WTC11 (cell line): Measurements from ENCODE around the gene ACBD6.

Experiments
- AFF4 ChIP-seq: sonication (generic); formaldehyde crosslinking; IDR thresholded peaks from 2 replicates; pipeline ENCODE4 v1.8.1; 2023; ENCODE audit warnings: mild to moderate bottlenecking, missing genetic modification reagents, borderline replicate concordance
- CTCF ChIP-seq: fragments of 200-600 bp; IDR thresholded peaks from 2 replicates; pipeline ENCODE4 v1.8.0; 2022; ENCODE audit warnings: antibody characterized with exemption
- E2F1 ChIP-seq: sonication (generic); formaldehyde crosslinking; IDR thresholded peaks from 2 replicates; pipeline ENCODE4 v1.8.0; 2022; ENCODE audit warnings: mild to moderate bottlenecking, missing genetic modification reagents
- E2F4 ChIP-seq: sonication (generic); formaldehyde crosslinking; IDR thresholded peaks from 2 replicates; pipeline ENCODE4 v1.8.1; 2022; ENCODE audit warnings: low read depth, mild to moderate bottlenecking, moderate library complexity, missing genetic modification reagents, borderline replicate concordance
- ESRRA ChIP-seq: sonication (generic); formaldehyde crosslinking; IDR thresholded peaks from 2 replicates; pipeline ENCODE4 v1.8.1; 2022; ENCODE audit warnings: mild to moderate bottlenecking, missing genetic modification reagents, borderline replicate concordance
- FOXJ3 ChIP-seq: sonication (generic); formaldehyde crosslinking; IDR thresholded peaks from 2 replicates; pipeline ENCODE4 v1.9.0; 2021; ENCODE audit warnings: missing genetic modification reagents, mild to moderate bottlenecking, borderline replicate concordance
- MYBL2 ChIP-seq: sonication (generic); formaldehyde crosslinking; IDR thresholded peaks from 2 replicates; pipeline ENCODE4 v1.8.1; 2023; ENCODE audit warnings: mild to moderate bottlenecking, moderate library complexity, missing genetic modification reagents
- NFYB ChIP-seq: sonication (generic); formaldehyde crosslinking; conservative IDR thresholded peaks from 2 replicates; pipeline ENCODE4 v1.8.0; 2022; ENCODE audit warnings: low read depth, missing genetic modification reagents
- NR3C1 ChIP-seq: sonication (generic); formaldehyde crosslinking; conservative IDR thresholded peaks from 2 replicates; pipeline ENCODE4 v1.8.1; 2023; ENCODE audit warnings: low read depth, mild to moderate bottlenecking, missing genetic modification reagents
- TCF7 ChIP-seq: sonication (generic); formaldehyde crosslinking; IDR thresholded peaks from 2 replicates; pipeline ENCODE4 v1.8.0; 2022; ENCODE audit warnings: mild to moderate bottlenecking, low read depth, missing genetic modification reagents, moderate library complexity
- USF1 ChIP-seq: sonication (generic); formaldehyde crosslinking; IDR thresholded peaks from 2 replicates; pipeline ENCODE4 v1.8.0; 2022; ENCODE audit warnings: mild to moderate bottlenecking, missing genetic modification reagents
- USF2 ChIP-seq: sonication (generic); formaldehyde crosslinking; IDR thresholded peaks from 2 replicates; pipeline ENCODE4 v1.8.1; 2023; ENCODE audit warnings: mild to moderate bottlenecking, missing genetic modification reagents, moderate library complexity
- ZNF281 ChIP-seq: sonication (generic); formaldehyde crosslinking; IDR thresholded peaks from 2 replicates; pipeline ENCODE4 v1.8.0; 2023; ENCODE audit warnings: mild to moderate bottlenecking, missing genetic modification reagents

- TF ChIP-seq CTCF (no peak), USF2 (no peak), ZNF281 (CRISPR knock-in tag) (no peak), NR3C1 (CRISPR knock-in tag) (no peak), TCF7 (no peak), FOXJ3 (CRISPR knock-in tag) (no peak), NFYB (CRISPR knock-in tag) (no peak), E2F1 (CRISPR knock-in tag) (no peak), MYBL2 (CRISPR knock-in tag) (no peak), E2F4 (CRISPR knock-in tag) (no peak), USF1 (CRISPR knock-in tag) (no peak), ESRRA (CRISPR knock-in tag) (no peak), AFF4 (no peak)
Measured at GRCh38 chr1:180353945-180354344, 148.4 kb downstream of the ACBD6 start.
